Endothelial cell of umbilical vein (primary cell): Measurements from ENCODE around the gene SENP8. TPM values are rescaled to one million over a fixed set of nuclear protein-coding genes. Genes with fewer than 3 reads are reported as not detected.

Experiments used
- BruUV-seq: library from RNA; stranded (reverse); fragments of 400-500 nt; replicated peaks from 2 replicates; lab custom pipeline; 2021; lab: Mats Ljungman, UMichigan
- CTCF ChIA-PET: fragments of 300-600, 350-600 bp; sonication (Branson Sonifier 250); formaldehyde crosslinking; loops from one replicate; lab custom pipeline; 2021; ENCODE audit warnings: antibody characterized with exemption, inconsistent platforms; lab: Charles Lee
- POLR2A ChIA-PET: fragments of 300-600, 350-600 bp; sonication (Branson Sonifier 250); formaldehyde crosslinking; loops from one replicate; lab custom pipeline; 2021; ENCODE audit warnings: antibody characterized with exemption, inconsistent platforms; lab: Charles Lee
- DNase-seq: peaks from one replicate; pipeline ENCODE4 v3.0.0-alpha.2; 2011; ENCODE audit warnings: low read depth, low spot score
- FAIRE-seq: peaks from 2 replicates; lab custom pipeline; 2011; peaks lifted over from hg19 to GRCh38; lab: Jason Lieb, UNC
- H2AFZ ChIP-seq: 2 replicates; pipeline ENCODE4 v1.6.0; 2012; ENCODE audit warnings: low read depth, low read length, control low read depth, inconsistent platforms
- H3K27ac ChIP-seq: 2 replicates; pipeline ENCODE4 v1.5.1; 2011; ENCODE audit warnings: low read depth, mild to moderate bottlenecking, control low read depth, low read length, moderate library complexity; ENCODE audit not compliant: insufficient read depth
- H3K27me3 ChIP-seq, 2 experiments: 2 replicates each; pipeline versions ENCODE4 v1.6.0 to v1.6.1; 2011; ENCODE audit warnings: low read length in 2 of 2, mixed read lengths in 1 of 2; ENCODE audit not compliant: control insufficient read depth in 2 of 2, insufficient read depth in 2 of 2
- H3K36me3 ChIP-seq, 2 experiments: 2 replicates in 1 of 2; 3 replicates in 1 of 2; pipeline ENCODE4 v1.5.1; 2011; ENCODE audit warnings: low read length in 2 of 2, mild to moderate bottlenecking in 1 of 2, moderate library complexity in 1 of 2; ENCODE audit not compliant: control insufficient read depth in 2 of 2, insufficient read depth in 2 of 2; ENCODE audit errors: extremely low read depth in 1 of 2
- H3K4me1 ChIP-seq: 3 replicates; pipeline ENCODE4 v1.5.1; 2011; ENCODE audit warnings: mild to moderate bottlenecking, low read length; ENCODE audit not compliant: control insufficient read depth, insufficient read depth; ENCODE audit errors: extremely low read depth
- H3K4me2 ChIP-seq: 2 replicates; pipeline ENCODE4 v1.6.1; 2011; ENCODE audit warnings: low read length, control low read depth, mixed read lengths; ENCODE audit not compliant: insufficient read depth
- H3K4me3 ChIP-seq, 3 experiments: fragments of 200-600 bp in 1 of 3; sonication (generic), shearing (Covaris generic) in 1 of 3; replicated peaks in 1 of 3; 2 replicates each; pipeline ENCODE4 v1.5.1; 2011 to 2016; ENCODE audit warnings: control low read depth in 3 of 3, low read length in 3 of 3, mild to moderate bottlenecking in 2 of 3, inconsistent platforms in 1 of 3, low read depth in 1 of 3, moderate library complexity in 1 of 3; ENCODE audit not compliant: insufficient read depth in 1 of 3
- H3K79me2 ChIP-seq: 2 replicates; pipeline ENCODE4 v1.6.0; 2012; ENCODE audit warnings: low read length, inconsistent platforms; ENCODE audit not compliant: control insufficient read depth, insufficient read depth
- H3K9ac ChIP-seq: replicated peaks from 2 replicates; pipeline ENCODE3; 2011; ENCODE audit warnings: low read length, control low read depth; ENCODE audit not compliant: insufficient read depth; ENCODE audit errors: extremely low read depth
- H3K9me1 ChIP-seq: replicated peaks from 3 replicates; pipeline ENCODE4 v1.6.0; 2011; ENCODE audit warnings: mild to moderate bottlenecking, low read length; ENCODE audit not compliant: control insufficient read depth, insufficient read depth; ENCODE audit errors: extremely low read depth
- H3K9me3 ChIP-seq: replicated peaks from 2 replicates; pipeline ENCODE4 v1.5.1; 2012; ENCODE audit warnings: low read length, inconsistent platforms; ENCODE audit not compliant: control insufficient read depth, insufficient read depth
- H4K20me1 ChIP-seq: replicated peaks from 2 replicates; pipeline ENCODE3; 2011; ENCODE audit warnings: mild to moderate bottlenecking, low read length; ENCODE audit not compliant: control insufficient read depth, insufficient read depth; ENCODE audit errors: extremely low read depth
- EZH2 ChIP-seq: IDR thresholded peaks from 2 replicates; pipeline ENCODE4 v1.6.1; 2012; ENCODE audit warnings: borderline replicate concordance, low read depth, mild to moderate bottlenecking, moderate library complexity, low read length, inconsistent platforms; ENCODE audit not compliant: severe bottlenecking
- FOS ChIP-seq: IDR thresholded peaks from 2 replicates; pipeline ENCODE4 v1.6.1; 2011; ENCODE audit warnings: mild to moderate bottlenecking, low read length, moderate library complexity, borderline replicate concordance; ENCODE audit not compliant: insufficient read depth
- GATA2 ChIP-seq: IDR thresholded peaks from 2 replicates; pipeline ENCODE4 v1.7.0; 2011; ENCODE audit warnings: low read depth, mild to moderate bottlenecking, moderate library complexity, mixed read lengths, low read length; ENCODE audit not compliant: insufficient read length, insufficient read depth
- JUN ChIP-seq: IDR thresholded peaks from 2 replicates; pipeline ENCODE4 v1.6.1; 2011; ENCODE audit warnings: borderline replicate concordance, low read depth; ENCODE audit not compliant: insufficient read length, insufficient read depth
- MAX ChIP-seq: IDR thresholded peaks from 2 replicates; pipeline ENCODE4 v1.6.1; 2011; ENCODE audit not compliant: insufficient read depth, insufficient read length
- MYC ChIP-seq: IDR thresholded peaks from one replicate; pipeline ENCODE4 v1.6.1; 2011; ENCODE audit warnings: mild to moderate bottlenecking, low read depth, low read length
- POLR2A ChIP-seq: IDR thresholded peaks from 2 replicates; pipeline ENCODE4 v1.6.1; 2012; ENCODE audit warnings: low read depth, mild to moderate bottlenecking, control low read depth, low read length
- POLR2AphosphoS5 ChIP-seq: IDR thresholded peaks from 2 replicates; pipeline ENCODE4 v1.6.1; 2012; ENCODE audit warnings: low read depth, mild to moderate bottlenecking, control low read depth, low read length, moderate library complexity; ENCODE audit not compliant: insufficient read depth
- dilution Hi-C: fragments of 300-500 bp; cut with MboI; formaldehyde crosslinking; loops from one replicate; pipeline ENCODE4 v1.15.0; 2019; ENCODE audit warnings: low sequenced_read_pairs; ENCODE audit not compliant: extremely low pct_ligation_motif_present
- intact Hi-C: fragments of 100-400 bp; cut with micrococcal nuclease; formaldehyde crosslinking; loops from one replicate; pipeline ENCODE4 v1.10.0; 2022
- polyA plus RNA-seq, 4 experiments: library from polyadenylated mRNA; depleted of rRNA in 3 of 4; stranded (reverse) in 3 of 4; unstranded in 1 of 4; fragments of >200 nt; gene quantifications; 2 replicates each; pipeline versions ENCODE4 v1.2.1 to v1.2.3, GENCODE V29; 2011 to 2012; ENCODE audit warnings: missing spikeins in 1 of 4
- total RNA-seq: library from RNA; stranded (reverse); gene quantifications from 2 replicates; pipeline ENCODE4 v1.2.3, GENCODE V29; 2021
- TF ChIP-seq, protein P1 (sequence below), 2 donors: IDR thresholded peaks; 1 replicate in 1 of 2; 2 replicates in 1 of 2; pipeline ENCODE4 v1.5.1; 2011; ENCODE audit warnings: low read length in 2 of 2, mild to moderate bottlenecking in 2 of 2, moderate library complexity in 2 of 2, control low read depth in 1 of 2, inconsistent platforms in 1 of 2, low read depth in 1 of 2; ENCODE audit not compliant: insufficient read depth in 1 of 2; ENCODE audit errors: extremely low read depth in 1 of 2

The SENP8 gene
- total and polyA plus RNA-seq, 2 donors (not counting 3 experiments of a cell fraction or from before 2014, with no cell fraction given) = 0.91 to 1.3 TPM

DNA sequence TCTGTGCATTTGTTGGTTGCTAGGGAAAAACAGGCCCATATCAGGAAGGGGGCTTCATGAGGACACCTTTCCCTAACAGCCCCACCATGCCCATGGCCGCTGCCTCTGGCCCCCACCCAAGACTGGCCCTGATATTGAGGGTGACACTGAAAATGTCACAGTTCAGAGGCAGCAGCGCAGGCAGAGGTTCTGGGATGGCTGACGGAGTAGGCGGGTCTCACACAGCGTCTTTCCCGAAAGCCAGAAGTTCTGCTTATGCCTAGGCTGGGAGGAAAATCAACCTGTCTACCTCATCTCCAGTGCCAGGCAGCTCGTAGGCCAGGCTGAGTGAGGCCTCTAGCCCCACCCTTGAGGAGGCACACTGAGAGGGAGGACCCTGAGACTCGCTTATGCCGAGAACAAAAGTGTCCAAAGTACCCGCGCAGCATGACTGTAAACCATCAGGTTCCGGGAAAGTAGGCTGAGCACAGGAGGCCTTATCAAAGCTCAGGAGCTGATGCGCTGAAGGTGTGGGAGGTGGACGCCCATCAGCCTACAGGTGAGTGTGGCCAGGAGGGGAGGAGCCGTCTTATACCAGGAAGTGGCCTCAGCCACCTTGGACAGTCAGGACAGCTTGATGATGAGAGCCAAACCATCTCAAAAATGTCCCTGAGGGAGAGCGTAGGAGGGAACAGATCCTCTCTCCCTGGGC, 51.9 kb downstream of the SENP8 start:
- ChIA-PET POLR2A (no interaction called here), CTCF (no interaction called here)
- Histone ChIP-seq H3K27me3 (peaks cover 0 to 8% of the 10 kb centered on the region in 2 experiments), H3K4me2 (no peak overlapping the region), H2AFZ (no peak overlapping the region), H3K9ac (no peak overlapping the region), H3K4me1 (no peaks in the 10 kb centered on the region), H3K4me3 (no peak overlapping the region), H3K9me3 (no peaks in the 10 kb centered on the region), H3K79me2 (no peaks in the 10 kb centered on the region), H3K9me1 (no peaks in the 10 kb centered on the region), H4K20me1 (no peaks in the 10 kb centered on the region), H3K27ac (no peak overlapping the region), H3K36me3 (no peaks in the 10 kb centered on the region)
- BruUV-seq = no TSS peak
- TF ChIP-seq EZH2 = no peak
- no peak for TF ChIP-seq MAX
- TF ChIP-seq GATA2 = no peak
- no peak for TF ChIP-seq POLR2AphosphoS5
- no peak for TF ChIP-seq JUN
- no peak for TF ChIP-seq POLR2A
- TF ChIP-seq, protein P1, sequence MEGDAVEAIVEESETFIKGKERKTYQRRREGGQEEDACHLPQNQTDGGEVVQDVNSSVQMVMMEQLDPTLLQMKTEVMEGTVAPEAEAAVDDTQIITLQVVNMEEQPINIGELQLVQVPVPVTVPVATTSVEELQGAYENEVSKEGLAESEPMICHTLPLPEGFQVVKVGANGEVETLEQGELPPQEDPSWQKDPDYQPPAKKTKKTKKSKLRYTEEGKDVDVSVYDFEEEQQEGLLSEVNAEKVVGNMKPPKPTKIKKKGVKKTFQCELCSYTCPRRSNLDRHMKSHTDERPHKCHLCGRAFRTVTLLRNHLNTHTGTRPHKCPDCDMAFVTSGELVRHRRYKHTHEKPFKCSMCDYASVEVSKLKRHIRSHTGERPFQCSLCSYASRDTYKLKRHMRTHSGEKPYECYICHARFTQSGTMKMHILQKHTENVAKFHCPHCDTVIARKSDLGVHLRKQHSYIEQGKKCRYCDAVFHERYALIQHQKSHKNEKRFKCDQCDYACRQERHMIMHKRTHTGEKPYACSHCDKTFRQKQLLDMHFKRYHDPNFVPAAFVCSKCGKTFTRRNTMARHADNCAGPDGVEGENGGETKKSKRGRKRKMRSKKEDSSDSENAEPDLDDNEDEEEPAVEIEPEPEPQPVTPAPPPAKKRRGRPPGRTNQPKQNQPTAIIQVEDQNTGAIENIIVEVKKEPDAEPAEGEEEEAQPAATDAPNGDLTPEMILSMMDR (IDR thresholded peaks at IDR 0.05; ENCODE audit: extremely low read depth in 1 of 2, insufficient read depth in 1 of 2, low read depth in 1 of 2, low read length in 2 of 2) = no peak
- no peak for TF ChIP-seq MYC
- TF ChIP-seq FOS = no peak
- dilution Hi-C loops = no loop called here
- intact Hi-C loops = no loop called here
- FAIRE-seq (no peak), DNase-seq (no peak)
